ENCODE measurements around the gene IFITM10. TPM values are rescaled to one million over a fixed set of nuclear protein-coding genes. Genes with fewer than 3 reads are reported as not detected.

The IFITM10 gene
- total and polyA plus RNA-seq, 10 of the 15 experiments (the other 5 are each of a cell fraction or from before 2014, with no cell fraction given) = 0.04 to 0.27 TPM; not detected in 8

- SMC1A ChIA-PET (ENCODE audit: uncharacterized antibody, unreplicated experiment) = no interaction called here
- H3K9me3 ChIP-seq (replicated peaks; ENCODE audit: control insufficient read depth, insufficient read depth, low read length) = no peaks in the 10 kb centered on the region
- no peak overlapping the region for H3K4me2 ChIP-seq (ENCODE audit: control insufficient read depth, insufficient read depth)
- H3K79me2 ChIP-seq (ENCODE audit: control insufficient read depth, insufficient read depth, low read length) = peaks cover 2% of the 10 kb centered on the region
- no peak overlapping the region for H3K27ac ChIP-seq (ENCODE audit: control insufficient read depth, insufficient read depth)
- POLR2A ChIA-PET = no interaction called here
- H3K4me3 ChIP-seq = no peak overlapping the region
- no peaks in the 10 kb centered on the region for H3K27me3 ChIP-seq (replicated peaks in 1 of 2; ENCODE audit: control insufficient read depth in 2 of 2, insufficient read depth in 2 of 2, low read length in 1 of 2)
- WGBS (ENCODE audit: insufficient coverage, insufficient replicate concordance, low lambda C conversion rate, missing lambda C conversion rate) = 75% methylated on average over 21 of the region's 21 CpGs
- ATAC-seq (no peak), FAIRE-seq (no peak), DNase-seq (ENCODE audit: low read depth, low spot score) (no peak)
- H4K20me1 ChIP-seq (ENCODE audit: control insufficient read depth, insufficient read depth) = no peaks in the 10 kb centered on the region; the same call in 1 of the 2 replicates
- CTCF ChIA-PET = no interaction called here
- H3K4me1 ChIP-seq (ENCODE audit: control insufficient read depth, insufficient read depth, low read length) = peaks cover 8% of the 10 kb centered on the region
- H3K9ac ChIP-seq (ENCODE audit: control insufficient read depth, insufficient read depth, low read length) = no peak overlapping the region
- RAD21 ChIA-PET (ENCODE audit: unreplicated experiment) = no interaction called here
- no peaks in the 10 kb centered on the region for H3K36me3 ChIP-seq (ENCODE audit: control insufficient read depth in 2 of 2, insufficient read depth in 2 of 2, low read length in 1 of 2)
- no TSS peak for BruUV-seq (replicated peaks)
- in situ Hi-C loops (cut with MboI) = no loop called here
- H2AFZ ChIP-seq (ENCODE audit: control insufficient read depth, low read depth, low read length) = no peak overlapping the region
- TF ChIP-seq NFYA (IDR thresholded peaks at IDR 0.05; ENCODE audit: borderline replicate concordance, low read depth, low read length) = no peak
- TF ChIP-seq IRF3 (IDR thresholded peaks at IDR 0.05) = no peak
- TF ChIP-seq WRNIP1 (IDR thresholded peaks at IDR 0.05; ENCODE audit: borderline replicate concordance, low read depth, low read length) = no peak
- TF ChIP-seq BMI1 (IDR thresholded peaks at IDR 0.05; ENCODE audit: borderline replicate concordance) = no peak
- no peak for TF ChIP-seq TCF12 (IDR thresholded peaks at IDR 0.05; ENCODE audit: low read depth, low read length)
- no peak for TF ChIP-seq CREM (IDR thresholded peaks at IDR 0.05; ENCODE audit: low read depth)
- TF ChIP-seq ZNF274 (IDR thresholded peaks at IDR 0.05; ENCODE audit: insufficient read depth, insufficient read length) = no peak
- TF ChIP-seq POU2F2 (IDR thresholded peaks at IDR 0.05; ENCODE audit: borderline replicate concordance, low read depth, low read length) = no peak
- TF ChIP-seq KAT2A (conservative IDR thresholded peaks at IDR 0.05; ENCODE audit: control insufficient read depth, low read depth, low read length) = no peak
- no peak for TF ChIP-seq ATF7 (IDR thresholded peaks at IDR 0.05; ENCODE audit: low read depth)
- TF ChIP-seq BCLAF1 (IDR thresholded peaks at IDR 0.05) = no peak
- TF ChIP-seq CHD1 (IDR thresholded peaks at IDR 0.05; ENCODE audit: low read depth, low read length) = no peak
- TF ChIP-seq SUZ12 (IDR thresholded peaks at IDR 0.05; ENCODE audit: unreplicated experiment) = no peak
- no peak for TF ChIP-seq USF1 (IDR thresholded peaks at IDR 0.05; ENCODE audit: borderline replicate concordance, extremely low read length, insufficient read depth, low read depth, low read length)
- no peak for TF ChIP-seq HSF1 (IDR thresholded peaks at IDR 0.05; ENCODE audit: low read depth, low read length)
- no peak for TF ChIP-seq ESRRA (IDR thresholded peaks at IDR 0.05; ENCODE audit: low read length)
- TF ChIP-seq ZBED1 (IDR thresholded peaks at IDR 0.05; ENCODE audit: borderline replicate concordance) = no peak
- intact Hi-C loops (cut with micrococcal nuclease; ENCODE audit: unreplicated experiment) = no loop called here
Measured at GRCh38 chr11:1758611-1759150, 8.3 kb upstream of the IFITM10 start.

All from GM12878 (cell line).